Loucy (cell line): ENCODE results near the gene REPS2.

Source experiments
- CTCF ChIP-seq: fragments of 200-600 bp; sonication (generic); conservative IDR thresholded peaks from 2 replicates; pipeline ENCODE4 v1.5.1; 2014; ENCODE audit warnings: mild to moderate bottlenecking, antibody characterized with exemption, low read length
- EZH2phosphoT487 ChIP-seq: fragments of 200-600 bp; IDR thresholded peaks from 2 replicates; pipeline ENCODE4 v1.6.1; 2018; ENCODE audit warnings: antibody characterized with exemption, mild to moderate bottlenecking, moderate library complexity, borderline replicate concordance

GRCh38 chrX:16931855-16932575, 14.4 kb upstream of the REPS2 start:
- no peak for TF ChIP-seq CTCF
- no peak for TF ChIP-seq EZH2phosphoT487
